Measurements from ENCODE around the gene LRRC63.

DNA sequence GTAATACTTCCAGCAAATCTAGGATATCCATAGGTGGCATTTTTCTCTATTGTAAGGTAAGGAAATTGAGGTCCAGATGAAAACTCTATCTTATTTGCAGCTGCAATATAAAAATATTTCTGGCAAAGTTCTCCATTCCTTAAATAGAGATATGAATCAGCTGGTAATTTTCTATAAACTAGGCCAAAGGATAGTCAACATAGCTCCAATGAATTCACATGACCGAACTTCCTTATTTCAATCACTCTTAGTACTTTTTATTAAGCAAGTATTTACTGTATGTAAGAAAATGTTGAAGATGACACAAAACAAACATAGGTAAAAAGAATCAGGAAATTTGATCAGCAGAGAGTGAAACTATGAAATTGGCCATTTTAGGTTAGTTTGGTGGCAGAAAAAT lies 16.7 kb upstream of the LRRC63 start:
- TF ChIP-seq POLR2A (IDR thresholded peaks at IDR 0.05) (no peak), POLR2AphosphoS5 (IDR thresholded peaks at IDR 0.05) (no peak)
- TF ChIP-seq, protein P1, sequence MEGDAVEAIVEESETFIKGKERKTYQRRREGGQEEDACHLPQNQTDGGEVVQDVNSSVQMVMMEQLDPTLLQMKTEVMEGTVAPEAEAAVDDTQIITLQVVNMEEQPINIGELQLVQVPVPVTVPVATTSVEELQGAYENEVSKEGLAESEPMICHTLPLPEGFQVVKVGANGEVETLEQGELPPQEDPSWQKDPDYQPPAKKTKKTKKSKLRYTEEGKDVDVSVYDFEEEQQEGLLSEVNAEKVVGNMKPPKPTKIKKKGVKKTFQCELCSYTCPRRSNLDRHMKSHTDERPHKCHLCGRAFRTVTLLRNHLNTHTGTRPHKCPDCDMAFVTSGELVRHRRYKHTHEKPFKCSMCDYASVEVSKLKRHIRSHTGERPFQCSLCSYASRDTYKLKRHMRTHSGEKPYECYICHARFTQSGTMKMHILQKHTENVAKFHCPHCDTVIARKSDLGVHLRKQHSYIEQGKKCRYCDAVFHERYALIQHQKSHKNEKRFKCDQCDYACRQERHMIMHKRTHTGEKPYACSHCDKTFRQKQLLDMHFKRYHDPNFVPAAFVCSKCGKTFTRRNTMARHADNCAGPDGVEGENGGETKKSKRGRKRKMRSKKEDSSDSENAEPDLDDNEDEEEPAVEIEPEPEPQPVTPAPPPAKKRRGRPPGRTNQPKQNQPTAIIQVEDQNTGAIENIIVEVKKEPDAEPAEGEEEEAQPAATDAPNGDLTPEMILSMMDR (IDR thresholded peaks at IDR 0.05), result no peak
